NT2/D1 (cell line): ENCODE data around the gene RNASE1.

Experiments
- SUZ12 ChIP-seq: IDR thresholded peaks from 2 replicates; pipeline ENCODE4 v1.6.1; 2011; ENCODE audit not compliant: insufficient read length, insufficient read depth; ENCODE audit errors: extremely low read depth
- YY1 ChIP-seq: IDR thresholded peaks from 2 replicates; pipeline ENCODE4 v1.6.1; 2011; ENCODE audit not compliant: insufficient read length, insufficient read depth
- ZNF274 ChIP-seq: IDR thresholded peaks from 2 replicates; pipeline ENCODE4 v1.6.1; 2011; ENCODE audit warnings: mild to moderate bottlenecking, low read depth, low read length

DNA sequence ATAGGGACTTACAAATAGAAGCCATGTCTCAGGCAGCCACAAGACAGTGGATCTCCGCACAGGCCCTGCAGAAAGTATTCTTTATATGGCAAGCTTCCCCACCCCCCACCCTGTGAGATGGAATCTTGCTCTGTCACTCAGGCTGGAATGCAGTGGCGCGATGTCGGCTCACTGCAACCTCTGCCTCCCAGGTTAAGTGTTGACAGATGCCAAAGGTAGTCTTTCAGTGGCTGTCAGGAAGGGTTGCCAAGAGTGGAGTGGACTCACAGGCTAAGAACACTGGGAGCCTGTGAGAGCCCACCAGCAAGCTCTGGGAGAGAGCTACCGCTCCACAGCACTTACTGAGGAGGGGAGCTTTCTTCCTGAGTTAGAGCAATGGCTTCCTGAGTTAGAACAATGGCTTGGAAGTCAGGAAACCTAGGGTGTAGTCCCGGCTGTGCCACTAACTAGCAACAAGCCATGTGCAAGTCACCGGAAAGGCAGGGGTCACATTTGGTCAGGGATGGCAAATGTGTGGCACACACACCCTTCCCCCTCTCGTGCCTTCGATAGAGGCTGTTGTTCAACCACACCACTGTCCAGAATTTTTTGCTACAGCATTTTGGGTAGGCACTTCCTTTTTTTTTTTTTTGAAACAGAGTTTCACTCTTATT is 2.6 kb downstream of the RNASE1 start:
- no peak for TF ChIP-seq ZNF274
- TF ChIP-seq YY1: no peak
- no peak for TF ChIP-seq SUZ12
